NCI-H2171 (cell line): ENCODE measurements around the gene PMM2.
"Not testable (repeated sequence)": the region's sequence is repeated elsewhere in the genome, so short reads cannot be mapped to it uniquely, and the experiment has no call there.

Experiments
- DNase-seq: peaks from one replicate; lab custom pipeline; 2025; lab: John Stamatoyannopoulos, UW

PMM2 gene

DNA sequence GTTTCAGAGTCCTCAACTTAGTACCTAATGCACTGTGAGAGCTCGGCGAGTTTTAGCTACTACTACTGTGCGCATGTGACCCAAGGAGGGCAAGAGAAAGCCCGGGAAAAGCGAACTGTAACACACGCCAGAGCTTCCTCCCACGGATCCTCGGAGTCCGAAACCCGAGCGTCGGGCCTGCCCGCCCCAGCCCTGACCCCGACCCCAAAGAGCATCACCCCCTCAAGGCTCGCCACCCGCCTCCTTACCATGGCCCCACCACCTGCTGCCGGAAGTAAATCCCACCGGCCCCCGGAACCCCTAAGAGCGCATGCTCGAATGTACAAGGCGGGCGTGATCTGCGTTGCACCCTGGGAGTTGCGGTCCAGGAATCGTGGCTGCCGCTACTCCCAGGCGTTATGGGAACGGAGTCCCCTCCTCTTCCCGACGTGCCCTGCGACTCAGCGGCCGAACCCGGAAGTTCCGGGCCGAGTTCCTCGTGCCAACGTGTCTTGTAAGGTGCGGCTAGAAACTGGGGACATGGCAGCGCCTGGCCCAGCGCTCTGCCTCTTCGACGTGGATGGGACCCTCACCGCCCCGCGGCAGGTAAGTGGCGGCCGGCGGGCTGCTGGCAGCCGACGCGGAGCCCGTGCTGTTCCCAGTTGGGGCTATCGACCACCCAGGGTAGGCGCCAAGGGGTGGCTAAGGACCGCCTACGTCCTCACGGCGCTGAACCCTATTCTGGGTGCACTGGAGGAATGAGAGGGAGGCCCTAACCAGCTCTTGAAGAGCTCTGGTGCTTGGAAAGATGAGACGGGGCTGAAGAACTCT lies at the start of gene PMM2, which contains the start of gene TMEM186:
Gene PMM2, plus strand, starts transcription at position 476 of the 810 bp plus-strand sequence. Its CDS starts 44 bp downstream, at position 520.
Gene TMEM186, minus strand, starts transcription at position 276 of the 810 bp plus-strand sequence. Its CDS starts 25 bp downstream, at position 251.
- DNase-seq, result peak; percentile 95

- not testable (repeated sequence) for DNase-seq
These were observed 48.7 kb upstream of the PMM2 start for GRCh38 chr16:8748944-8749343.

- no peak for DNase-seq
These were observed 45.9 kb upstream of the PMM2 start for GRCh38 chr16:8751481-8752311.

DNA sequence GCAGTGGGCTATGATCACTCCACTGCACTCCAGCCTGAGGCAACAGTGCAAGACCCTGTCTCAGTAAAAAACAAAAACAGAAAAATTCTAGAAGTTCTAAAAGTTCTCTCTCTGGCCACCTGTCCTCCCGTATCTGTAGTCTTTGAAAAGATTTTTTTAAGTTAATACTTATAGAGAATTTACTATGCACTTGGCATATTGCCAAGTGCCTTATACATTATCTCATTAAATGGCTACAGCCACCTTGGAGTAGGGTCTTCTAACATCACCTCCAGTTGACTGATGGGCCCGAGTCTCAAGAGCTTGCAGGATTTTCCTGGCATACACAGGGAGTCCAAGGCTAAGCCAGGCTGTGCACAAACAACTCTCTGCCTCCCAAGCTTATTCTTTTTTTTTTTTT lies 44.9 kb upstream of the PMM2 start:
- DNase-seq, result no peak

DNA sequence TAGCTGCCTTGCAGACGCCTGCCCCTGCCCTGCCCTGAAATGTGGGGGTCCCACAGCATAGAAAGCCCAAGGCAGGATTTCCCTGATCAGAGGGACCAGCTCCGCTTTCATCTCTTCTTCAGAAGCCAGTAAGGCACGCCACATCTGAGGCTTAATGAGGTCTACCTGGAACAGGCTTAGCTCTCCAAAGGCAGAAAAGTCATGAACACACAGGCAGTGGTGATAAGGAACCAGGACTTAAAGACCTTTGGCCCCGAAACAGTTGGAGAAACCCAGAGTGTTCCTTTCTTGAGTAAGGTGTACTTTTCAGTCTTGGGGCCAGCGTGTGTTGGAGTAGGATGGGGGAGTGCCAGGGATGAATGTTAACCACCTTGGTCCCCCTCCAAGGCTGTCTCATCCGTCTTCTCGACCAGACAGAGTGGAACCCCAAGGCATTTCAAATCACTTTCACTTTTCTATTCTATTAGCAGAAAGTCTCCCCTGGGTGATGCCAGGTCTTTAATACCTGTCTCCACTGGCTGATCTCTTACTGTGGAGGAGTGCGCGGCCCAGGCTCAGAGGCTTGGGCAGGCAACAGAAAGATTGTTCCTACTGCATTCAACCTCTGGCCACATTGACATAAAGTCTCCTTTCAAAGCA lies 44.1 kb upstream of the PMM2 start:
- no peak for DNase-seq

DNA sequence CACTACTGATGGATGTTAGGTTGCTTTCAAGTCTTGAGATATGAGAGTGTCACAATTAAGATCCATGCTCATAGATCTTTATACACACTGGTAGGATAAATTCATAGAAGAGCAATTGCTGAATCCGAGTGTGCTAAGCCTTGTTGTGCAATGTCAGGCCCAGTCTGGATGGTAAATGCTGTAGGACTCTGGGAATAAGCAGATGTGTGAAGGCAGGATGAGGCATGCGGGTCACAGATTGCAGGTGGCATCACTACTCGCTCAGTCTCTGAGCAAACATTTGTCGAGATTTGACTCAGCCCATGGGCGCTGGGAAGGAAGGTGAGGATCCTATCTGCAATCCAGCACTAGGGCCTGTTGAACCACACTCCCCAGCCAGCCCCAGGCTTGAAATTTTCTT lies 40.9 kb upstream of the PMM2 start:
- DNase-seq, result peak; percentile 22

GRCh38 chr16:8758022-8758421 lies 39.6 kb upstream of the PMM2 start:
- no peak for DNase-seq

GRCh38 chr16:8760021-8760420 lies 37.6 kb upstream of the PMM2 start:
- DNase-seq, result no peak

DNA sequence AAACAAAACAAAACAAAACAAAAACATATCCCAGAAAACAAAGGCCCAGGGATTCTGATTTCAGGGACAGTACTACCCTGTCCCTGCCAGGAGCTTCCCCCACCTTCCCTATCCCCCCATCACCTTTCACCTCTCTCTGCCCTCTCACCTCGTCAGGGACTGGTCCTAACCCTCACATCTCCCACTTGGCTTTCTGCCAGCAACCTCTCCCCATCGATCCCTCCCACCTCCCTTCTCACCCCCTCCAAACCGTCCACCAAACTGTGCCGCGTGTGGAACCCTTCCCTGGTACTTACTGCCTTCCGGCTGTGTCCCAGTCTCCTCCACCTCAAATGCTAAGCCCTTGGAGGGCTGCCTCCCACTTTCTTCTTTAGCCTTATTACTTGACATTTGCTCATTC lies 36.6 kb upstream of the PMM2 start:
- no peak for DNase-seq

DNA sequence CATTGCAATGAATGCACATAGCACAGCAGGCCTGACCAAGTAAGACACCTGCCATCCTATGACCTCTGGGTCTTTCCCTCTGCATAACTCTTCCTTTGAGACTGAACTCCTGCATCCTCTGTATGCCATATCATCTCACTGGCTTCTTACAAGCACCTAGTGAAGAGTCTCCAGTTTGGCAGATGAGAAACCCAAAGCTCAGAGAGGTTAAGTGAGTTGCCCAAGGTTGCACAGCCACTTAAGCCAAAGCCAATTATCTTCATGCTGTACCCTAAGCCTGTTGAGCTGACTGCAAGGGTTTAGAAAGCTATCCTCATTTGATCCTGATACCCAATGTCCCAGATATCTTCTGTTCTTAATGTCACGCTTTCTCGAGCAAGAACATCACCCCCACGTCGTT lies 35.4 kb upstream of the PMM2 start:
- no peak for DNase-seq

GRCh38 chr16:8763083-8763482 lies 34.6 kb upstream of the PMM2 start:
- DNase-seq, result no peak

DNA sequence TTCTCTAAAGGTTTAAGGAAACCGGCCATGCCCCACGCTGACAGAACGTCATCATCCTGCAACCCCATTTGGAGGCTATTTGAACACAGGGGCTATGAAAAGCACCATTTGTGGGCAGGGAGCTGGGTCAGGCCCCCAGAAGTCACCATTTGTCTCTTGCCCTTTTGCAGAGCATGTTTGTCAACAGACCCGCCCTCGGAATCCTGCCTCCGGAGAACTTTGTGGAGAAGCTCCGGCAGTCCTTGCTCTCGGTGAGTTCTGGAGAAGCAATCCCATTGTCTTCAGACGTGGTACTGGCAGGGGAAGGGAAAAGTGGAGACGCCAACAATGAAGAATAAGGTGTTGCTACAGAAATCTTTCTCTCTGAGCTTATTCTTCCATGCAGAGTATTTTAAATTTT lies 33.7 kb upstream of the PMM2 start:
- DNase-seq, result no peak

GRCh38 chr16:8764525-8765250 lies 33.0 kb upstream of the PMM2 start:
- DNase-seq, result no peak

DNA sequence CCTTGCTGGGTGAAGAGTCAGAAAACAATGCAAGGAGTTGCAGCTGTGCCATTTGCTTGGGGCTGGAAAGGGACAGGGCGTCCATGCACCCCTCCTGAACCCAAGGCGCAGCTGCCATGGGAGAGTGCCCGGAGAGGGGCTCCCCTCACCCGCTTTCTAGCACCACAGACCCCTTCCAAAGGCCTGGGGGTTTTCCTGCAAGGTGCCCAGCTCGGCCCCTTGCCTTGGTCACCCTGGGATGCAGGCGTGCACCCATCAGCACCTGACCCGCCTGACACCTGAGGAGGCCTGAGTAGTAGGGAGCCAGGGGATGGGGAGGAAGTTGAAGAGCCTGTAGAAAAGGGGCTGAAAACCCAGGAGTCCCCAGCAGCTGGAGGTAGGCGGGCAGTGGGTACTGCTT lies 30.5 kb upstream of the PMM2 start:
- DNase-seq, result no peak

- DNase-seq, result no peak
These were observed 29.4 kb upstream of the PMM2 start for GRCh38 chr16:8768283-8768682.

DNA sequence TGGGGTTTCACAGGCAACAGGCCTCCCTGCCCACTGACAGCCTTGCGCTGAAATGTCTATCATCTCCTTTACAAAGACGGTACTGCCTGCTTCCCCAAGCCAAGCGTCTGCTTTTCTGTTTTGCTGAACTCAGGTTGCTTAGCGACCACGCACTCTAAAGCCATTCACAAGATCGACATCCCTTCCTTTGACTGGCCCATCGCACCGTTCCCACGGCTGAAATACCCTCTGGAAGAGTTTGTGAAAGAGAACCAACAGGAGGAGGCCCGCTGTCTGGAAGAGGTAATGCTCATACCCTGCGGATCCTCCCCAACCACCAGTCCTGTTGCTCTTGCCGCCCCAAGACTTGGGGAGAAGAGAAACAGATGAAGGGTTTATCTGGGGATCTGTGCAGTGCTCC lies 28.9 kb upstream of the PMM2 start:
- DNase-seq, result no peak

DNA sequence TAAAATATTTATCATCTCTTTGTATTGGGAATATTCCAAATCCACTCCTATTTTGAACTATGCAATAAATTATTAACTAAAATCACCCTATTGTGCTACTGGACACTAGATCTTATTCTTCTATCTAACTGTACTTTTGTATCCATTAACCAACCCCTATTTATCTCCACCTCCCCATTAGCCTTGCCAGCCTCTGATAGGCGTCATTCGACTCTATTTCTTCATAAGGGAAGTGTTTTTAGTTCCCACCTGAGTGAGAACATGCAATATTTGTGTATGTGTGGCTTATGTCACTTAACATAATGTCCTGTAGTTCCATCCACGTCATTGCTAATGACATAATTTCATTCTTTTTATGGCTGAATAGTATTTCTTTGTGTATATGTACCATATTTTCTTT lies 24.1 kb upstream of the PMM2 start:
- DNase-seq, result no peak

DNA sequence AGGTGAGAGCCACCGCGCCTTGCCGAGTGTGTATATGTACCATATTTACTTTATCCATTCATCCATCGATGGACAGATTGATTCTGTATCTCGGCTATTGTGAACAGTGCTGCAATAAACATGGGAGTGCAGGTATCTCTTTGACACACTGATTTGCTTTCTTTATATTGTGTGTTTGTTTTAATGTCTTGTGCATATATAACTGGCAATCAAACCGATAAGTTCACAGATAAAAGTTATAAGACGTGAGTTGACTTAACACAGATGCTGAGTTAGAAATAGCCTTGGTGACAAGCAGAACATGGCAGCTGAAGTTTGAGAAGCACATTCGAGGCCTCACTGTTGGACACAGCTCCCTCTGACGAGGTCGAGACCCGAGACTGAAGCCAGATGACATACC lies 23.4 kb upstream of the PMM2 start:
- DNase-seq, result no peak

GRCh38 chr16:8775359-8775758 lies 22.3 kb upstream of the PMM2 start:
- DNase-seq, result no peak

GRCh38 chr16:8776129-8776584 lies 21.5 kb upstream of the PMM2 start:
- no peak for DNase-seq

GRCh38 chr16:8777217-8777616 lies 20.4 kb upstream of the PMM2 start:
- DNase-seq, result no peak

DNA sequence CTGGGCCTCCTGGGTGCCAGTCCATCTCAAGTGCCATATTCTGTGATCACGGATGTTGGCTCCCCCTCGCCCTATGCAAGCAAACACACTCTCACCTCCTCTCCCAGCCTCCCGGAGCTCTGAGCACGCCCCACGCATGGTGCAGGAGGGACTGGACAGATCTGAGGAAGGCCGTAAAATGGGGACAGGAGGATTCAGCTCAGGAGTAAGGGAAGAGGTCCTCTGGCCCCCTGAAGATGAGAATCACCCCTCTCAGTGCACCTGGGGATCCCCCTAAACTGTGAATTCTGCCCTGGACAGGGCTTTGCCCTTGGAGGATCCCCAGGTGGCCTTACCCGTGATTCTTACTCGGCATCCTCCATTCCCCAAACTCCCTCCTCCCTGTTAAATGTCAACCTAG lies 15.8 kb upstream of the PMM2 start:
- no peak for DNase-seq
